SHP77 (cell line): ENCODE data around the gene FANCC.
"Not testable (repeated sequence)": the region's sequence is repeated elsewhere in the genome, so short reads cannot be mapped to it uniquely, and the experiment has no call there.

Experiments used
- DNase-seq, 2 experiments: peaks; one replicate each; lab custom pipeline; 2025; lab: John Stamatoyannopoulos, UW

Gene FANCC

GRCh38 chr9:95330720-95331404 is 13.4 kb upstream of the FANCC start:
- DNase-seq = no peak

DNA sequence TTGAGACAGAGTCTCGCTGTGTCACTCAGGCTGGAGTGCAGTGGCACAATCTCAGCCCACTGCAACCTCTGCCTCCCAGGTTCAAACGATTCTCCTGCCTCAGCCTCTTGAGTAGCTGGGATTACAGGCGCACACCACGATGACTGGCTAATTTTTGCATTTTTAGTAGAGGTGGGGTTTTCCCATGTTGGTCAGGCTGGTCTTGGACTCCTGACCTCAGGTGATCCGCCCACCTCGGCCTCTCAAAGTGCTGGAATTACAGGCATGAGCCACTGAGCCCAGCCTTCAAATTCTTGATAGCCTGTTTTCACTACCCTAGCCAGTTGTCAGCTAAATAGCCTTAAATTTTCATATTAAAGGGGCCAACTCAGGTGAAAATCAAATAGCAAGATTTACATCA is 11.6 kb upstream of the FANCC start:
- DNase-seq = not testable (repeated sequence)

DNA sequence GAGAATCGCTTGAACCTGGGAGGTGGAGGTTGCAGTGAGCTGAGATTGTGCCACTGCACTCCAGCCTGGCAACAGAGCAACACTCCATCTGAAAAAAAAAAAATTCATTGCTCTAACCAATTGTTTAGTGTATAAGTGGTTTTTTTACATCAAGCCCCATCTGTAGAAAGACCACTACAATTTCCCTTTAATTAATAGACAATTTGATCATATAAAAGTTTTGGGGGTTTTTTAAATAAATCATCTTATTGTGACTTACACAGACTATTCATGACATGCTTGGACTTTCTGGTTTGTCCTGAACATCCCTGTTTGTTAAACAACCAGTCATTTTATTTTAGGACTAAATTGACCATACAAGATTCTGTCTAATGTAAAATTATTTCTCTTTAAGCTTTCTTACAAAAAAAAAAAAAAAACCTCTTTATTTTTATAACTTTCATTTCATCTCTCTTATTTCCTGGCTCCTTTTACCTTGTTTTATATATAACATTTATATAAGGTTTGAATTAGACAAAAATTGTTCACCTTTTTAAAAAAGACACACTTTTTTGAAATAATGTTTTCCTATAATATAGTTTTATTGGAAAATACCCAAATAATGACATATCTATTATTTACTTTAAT is 9.8 kb upstream of the FANCC start:
- no peak for DNase-seq

DNA sequence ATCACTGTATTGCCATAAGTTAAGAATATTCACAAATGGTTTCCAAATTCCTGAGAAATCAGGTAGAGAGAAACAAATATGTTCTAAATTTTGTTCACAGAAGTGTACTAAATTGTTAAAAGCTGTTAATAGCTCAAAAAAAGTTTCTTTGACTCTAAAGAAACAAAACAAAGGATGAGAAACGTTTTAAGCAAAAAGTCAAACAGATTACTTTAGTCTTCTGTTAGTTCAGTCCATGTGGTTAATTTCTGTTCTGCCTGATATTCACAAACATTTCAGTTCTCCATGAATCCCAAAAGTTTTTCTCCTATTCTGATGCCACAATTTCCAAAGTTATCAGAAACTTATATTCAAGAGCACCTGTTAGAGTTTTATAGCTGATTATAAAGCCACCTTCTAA is 7.7 kb upstream of the FANCC start:
- no peak for DNase-seq

- DNase-seq = no peak
Measured at GRCh38 chr9:95317893-95318211, 343 bp upstream of the FANCC start.

GRCh38 chr9:95316794-95317118 is 753 bp downstream of the FANCC start:
- peak; percentile 81 to 83 for DNase-seq

DNA sequence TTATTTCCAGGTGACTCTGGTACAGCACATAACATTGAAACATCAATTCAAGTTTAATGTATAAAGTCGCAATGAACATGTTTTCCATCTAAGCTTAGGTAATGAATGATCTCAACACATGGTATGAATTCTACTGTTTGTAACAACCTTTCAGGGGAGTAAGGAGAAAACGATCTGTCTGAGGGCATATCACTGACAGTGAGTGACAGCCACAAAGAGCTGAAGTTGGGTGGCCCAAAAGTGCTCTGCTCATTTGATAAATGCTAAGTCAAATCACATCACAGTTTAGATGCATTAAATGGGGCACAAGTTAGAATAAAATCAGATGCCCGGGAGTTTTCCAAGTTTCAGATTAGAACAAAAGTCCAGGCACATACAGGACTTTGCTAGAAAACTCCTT is 1.2 kb downstream of the FANCC start:
- no peak for DNase-seq

- DNase-seq = no peak
Measured at GRCh38 chr9:95315108-95315746, 2.3 kb downstream of the FANCC start.

GRCh38 chr9:95313010-95313498 is 4.5 kb downstream of the FANCC start:
- DNase-seq = peak; percentile 80 to 89

DNA sequence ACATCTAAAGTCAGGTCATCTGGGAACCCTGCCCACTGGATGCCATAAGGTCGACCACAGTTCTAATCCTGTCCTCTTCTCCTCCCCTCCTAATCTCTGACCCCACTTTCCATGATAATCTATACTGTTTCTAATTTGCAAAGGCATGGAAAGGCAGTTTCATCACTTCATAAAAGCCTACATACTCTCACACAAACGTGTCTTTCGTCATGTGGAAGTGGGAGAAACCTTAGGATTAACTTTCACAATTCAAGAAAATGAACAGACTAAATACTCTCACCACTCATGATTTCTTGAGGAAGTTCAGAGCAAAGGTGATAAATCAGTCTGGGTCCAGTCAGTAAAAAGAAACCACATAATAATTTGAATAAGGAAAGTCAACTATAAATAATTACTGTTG is 5.5 kb downstream of the FANCC start:
- DNase-seq = no peak

GRCh38 chr9:95307538-95307937 is 10.0 kb downstream of the FANCC start:
- DNase-seq = no peak

GRCh38 chr9:95306819-95307218 is 10.7 kb downstream of the FANCC start:
- no peak for DNase-seq

GRCh38 chr9:95305770-95306492 is 11.6 kb downstream of the FANCC start:
- no peak for DNase-seq

DNA sequence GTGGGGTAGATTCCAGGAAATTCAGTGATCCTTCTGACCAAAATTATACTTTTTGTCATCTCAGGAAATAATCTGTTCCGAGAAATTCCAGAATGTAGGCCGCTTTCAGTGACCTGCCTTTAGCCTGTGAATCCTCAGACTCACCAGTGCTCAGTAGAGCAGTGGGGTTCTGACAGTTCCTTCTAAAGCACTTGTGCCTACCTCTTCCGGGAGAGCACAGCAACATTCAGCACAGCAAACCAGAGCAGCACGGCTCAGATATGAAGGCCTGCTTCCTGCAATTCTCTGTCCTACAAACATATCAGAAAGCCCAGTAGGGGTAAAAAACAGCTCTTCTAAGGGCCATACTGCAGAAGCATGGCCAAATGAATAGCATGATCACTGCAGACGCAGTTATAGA is 15.0 kb downstream of the FANCC start:
- no peak for DNase-seq

- DNase-seq = no peak
Measured at GRCh38 chr9:95297760-95298159, 19.7 kb downstream of the FANCC start.

DNA sequence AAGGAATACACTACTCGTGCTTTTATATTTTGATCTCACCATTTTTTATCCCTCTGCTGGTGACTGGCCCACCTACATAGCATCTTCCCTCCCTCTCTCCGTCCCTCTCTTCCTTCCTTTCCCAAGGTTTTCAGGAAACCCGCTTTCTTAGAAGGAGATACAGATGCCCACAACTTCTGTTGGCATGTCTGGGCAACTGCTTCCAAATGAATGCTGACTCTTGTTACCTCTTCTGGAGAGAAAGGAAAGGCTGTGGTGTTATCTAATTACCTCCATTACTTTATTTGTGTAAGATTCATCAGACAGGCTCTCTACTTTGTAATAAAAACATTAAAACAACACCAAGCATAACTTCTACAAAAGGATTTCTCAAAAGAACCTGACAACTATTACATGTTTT is 20.2 kb downstream of the FANCC start:
- no peak for DNase-seq

DNA sequence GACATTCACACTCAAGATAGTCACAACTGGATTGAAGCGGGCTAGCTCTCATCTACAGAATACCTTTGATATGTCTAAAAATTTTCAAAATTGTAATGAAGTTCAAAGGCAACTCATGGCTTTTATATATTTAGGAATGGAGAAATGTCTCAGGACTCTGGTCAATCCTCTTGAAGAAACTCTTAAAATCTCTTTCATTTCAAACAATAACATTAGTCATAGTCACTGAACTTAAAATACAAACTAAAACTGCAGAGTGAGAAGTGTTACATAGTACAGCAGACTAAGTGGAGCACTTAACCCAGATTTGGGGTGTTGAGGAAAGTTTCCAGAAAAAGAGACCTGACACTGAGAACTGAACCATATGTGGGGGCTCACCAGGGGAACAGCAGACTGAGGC is 20.7 kb downstream of the FANCC start:
- no peak for DNase-seq

DNA sequence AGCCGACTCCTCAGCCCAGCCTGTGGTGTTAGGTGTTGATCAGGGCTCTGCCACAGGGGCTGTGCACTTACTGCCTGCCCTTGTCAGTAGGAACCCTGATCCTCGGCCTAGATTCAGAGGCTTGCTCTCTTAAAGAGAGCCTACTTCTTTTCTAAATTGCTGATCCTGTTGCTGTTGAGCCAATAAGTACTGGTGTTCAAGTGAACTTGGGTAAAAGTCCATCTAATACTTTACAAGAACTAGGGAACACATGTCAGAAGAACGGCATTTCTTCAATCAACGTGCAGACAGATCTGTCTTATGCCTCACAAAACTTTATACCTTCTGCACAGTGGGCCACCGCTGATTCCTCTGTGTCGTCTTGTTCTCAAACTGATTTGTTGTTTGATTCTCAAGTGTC is 24.2 kb downstream of the FANCC start:
- not testable (repeated sequence) for DNase-seq

- DNase-seq = no peak
Measured at GRCh38 chr9:95292226-95292625, 25.3 kb downstream of the FANCC start.

- DNase-seq = no peak
Measured at GRCh38 chr9:95286151-95286550, 31.4 kb downstream of the FANCC start.

DNA sequence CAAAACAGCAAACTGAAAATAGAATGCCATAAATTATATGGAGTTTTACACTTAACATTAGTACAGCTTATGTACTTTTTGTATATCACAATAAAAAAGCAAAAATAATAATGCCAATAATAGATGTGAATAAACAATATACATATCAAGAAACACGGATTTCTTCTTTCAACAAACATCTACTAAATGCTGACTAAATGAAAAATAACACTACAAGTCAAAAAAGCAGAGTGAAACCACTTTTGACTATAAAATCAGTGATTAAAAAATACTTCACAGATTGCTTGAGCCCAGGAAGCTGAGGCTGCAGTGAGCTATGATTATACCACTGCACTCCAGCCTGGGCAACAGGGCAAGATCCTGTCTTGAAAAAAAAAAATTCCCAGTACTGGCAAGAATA is 32.2 kb downstream of the FANCC start:
- no peak for DNase-seq

- DNase-seq = no peak
Measured at GRCh38 chr9:95284162-95285080, 33.1 kb downstream of the FANCC start.
